A204.1 (cell line): ENCODE measurements around the gene GGT5.
"Not testable (repeated sequence)": the region's sequence is repeated elsewhere in the genome, so short reads cannot be mapped to it uniquely, and the experiment has no call there.

Experiments used
- FAIRE-seq: peaks from 2 replicates; lab custom pipeline; 2012; peaks lifted over from hg19 to GRCh38; lab: Jason Lieb, UNC

The GGT5 gene, protein sequence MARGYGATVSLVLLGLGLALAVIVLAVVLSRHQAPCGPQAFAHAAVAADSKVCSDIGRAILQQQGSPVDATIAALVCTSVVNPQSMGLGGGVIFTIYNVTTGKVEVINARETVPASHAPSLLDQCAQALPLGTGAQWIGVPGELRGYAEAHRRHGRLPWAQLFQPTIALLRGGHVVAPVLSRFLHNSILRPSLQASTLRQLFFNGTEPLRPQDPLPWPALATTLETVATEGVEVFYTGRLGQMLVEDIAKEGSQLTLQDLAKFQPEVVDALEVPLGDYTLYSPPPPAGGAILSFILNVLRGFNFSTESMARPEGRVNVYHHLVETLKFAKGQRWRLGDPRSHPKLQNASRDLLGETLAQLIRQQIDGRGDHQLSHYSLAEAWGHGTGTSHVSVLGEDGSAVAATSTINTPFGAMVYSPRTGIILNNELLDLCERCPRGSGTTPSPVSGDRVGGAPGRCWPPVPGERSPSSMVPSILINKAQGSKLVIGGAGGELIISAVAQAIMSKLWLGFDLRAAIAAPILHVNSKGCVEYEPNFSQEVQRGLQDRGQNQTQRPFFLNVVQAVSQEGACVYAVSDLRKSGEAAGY

DNA sequence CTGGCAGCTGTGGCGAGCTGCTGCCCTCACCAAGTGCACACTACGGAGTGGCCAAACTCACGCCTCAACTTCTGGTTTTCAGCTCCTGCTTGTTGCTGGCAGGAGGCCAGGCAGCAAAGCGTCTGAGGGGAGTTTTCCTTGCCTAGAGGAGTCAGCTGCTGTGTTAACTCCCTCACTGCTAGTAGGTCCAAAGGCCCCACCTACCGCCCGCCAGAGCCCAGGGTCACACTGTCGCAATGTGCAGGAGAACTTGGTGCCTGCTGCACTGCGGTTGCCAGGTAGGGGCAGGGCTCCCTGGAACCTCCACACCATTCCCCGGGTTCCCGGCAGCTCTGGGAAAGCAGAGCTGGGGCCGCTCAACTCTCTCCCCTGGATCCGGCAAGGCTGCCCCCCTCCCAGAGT is at the start of gene GGT5:
Gene GGT5, minus strand, starts transcription at position 53 of the 402 bp plus-strand sequence. CDS start 357 bp downstream, outside the sequence.
- FAIRE-seq = not testable (repeated sequence)

DNA sequence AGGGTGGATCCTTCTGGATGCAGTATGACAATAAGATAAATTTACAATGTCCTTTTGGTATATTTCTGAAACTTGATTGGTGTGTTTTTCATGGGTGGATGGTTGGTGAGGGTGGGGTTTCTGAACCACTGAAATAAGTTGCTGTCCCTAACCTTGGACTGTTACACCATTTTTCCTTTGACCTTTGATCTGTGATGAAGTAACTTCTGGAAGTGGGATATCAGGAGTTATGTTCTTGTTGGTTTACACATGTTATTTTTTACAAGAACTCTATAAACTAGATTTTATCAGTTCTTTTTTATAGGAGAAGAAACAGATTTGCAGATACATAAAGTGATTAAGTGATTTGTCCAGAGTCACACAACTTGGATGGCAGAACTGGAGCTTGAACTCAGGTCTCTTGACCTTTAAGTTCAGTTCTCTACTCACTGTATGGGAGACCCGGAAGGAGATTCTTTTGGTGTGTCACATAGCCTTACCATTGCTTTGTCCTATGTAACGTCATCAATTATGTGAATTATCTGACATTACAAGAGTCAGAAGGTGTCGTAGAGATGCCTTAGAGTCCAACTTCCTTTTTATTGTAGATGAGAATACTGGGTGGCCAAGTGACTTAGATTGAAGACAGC is 47.4 kb upstream of the GGT5 start:
- not testable (repeated sequence) for FAIRE-seq

- FAIRE-seq = no peak
Observed at GRCh38 chr22:24291515-24292201, 46.8 kb upstream of the GGT5 start.

- no peak for FAIRE-seq
Observed at GRCh38 chr22:24290459-24290858, 45.6 kb upstream of the GGT5 start.

GRCh38 chr22:24289741-24290163 is 44.9 kb upstream of the GGT5 start:
- no peak for FAIRE-seq

DNA sequence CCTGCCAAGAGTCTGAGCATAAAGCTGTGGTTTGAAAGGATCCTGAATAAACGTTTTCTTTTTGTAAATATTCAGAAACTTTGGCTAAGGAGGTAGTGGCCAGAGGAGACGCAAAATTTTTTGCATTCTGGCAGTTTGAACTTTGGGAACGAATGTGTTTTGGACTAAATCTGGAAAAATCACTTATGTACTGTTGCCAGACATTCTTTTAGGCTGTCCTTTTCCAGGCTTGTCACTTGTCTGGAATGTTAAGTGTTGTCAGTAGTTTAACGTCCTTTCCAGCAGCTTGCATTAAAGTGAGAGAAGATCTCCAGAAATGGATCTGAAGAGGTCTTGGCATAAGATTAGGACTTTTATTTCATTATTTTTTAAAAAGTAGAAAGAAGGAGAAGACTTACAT is 44.2 kb upstream of the GGT5 start:
- no peak for FAIRE-seq

- FAIRE-seq = not testable (repeated sequence)
Observed at GRCh38 chr22:24287801-24288200, 42.9 kb upstream of the GGT5 start.

DNA sequence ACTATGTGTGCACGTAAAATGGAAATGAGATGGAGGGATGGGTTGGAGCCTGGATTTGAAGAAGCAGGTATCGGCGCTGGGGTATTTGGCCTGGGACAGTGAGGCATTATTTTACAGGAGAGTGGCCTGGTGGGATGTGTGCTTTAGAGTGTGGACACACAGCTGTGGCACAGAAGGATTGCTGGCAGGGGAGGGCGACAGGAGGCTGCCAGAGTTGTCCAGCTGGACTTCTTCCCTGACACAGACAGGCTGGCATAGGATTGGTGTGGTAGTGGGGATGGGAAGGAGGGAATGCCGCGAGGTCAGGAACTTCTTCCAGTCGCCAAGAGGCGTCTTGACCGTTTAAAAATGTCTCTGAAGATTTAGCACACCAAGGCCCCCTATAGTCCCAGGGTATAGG is 42.3 kb upstream of the GGT5 start:
- not testable (repeated sequence) for FAIRE-seq

DNA sequence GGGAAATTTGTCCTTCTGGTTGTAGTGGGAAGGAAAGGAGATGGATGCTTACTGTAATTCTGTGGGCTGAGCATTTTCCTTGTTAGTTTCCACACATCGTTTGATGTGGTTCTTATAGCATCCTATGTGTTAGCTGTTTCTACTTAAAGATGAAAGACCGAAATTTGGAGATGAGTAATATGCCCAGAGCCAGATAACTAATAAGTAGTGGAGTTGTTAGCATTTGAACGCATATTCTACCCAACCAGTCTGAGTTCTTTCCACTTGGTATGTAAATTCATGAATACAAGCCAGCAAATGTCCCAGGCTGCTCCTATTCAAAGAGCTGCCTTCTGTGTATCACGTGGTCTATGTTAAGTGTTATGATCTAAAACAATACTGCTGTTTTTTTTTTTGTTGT is 40.4 kb upstream of the GGT5 start:
- FAIRE-seq = no peak

DNA sequence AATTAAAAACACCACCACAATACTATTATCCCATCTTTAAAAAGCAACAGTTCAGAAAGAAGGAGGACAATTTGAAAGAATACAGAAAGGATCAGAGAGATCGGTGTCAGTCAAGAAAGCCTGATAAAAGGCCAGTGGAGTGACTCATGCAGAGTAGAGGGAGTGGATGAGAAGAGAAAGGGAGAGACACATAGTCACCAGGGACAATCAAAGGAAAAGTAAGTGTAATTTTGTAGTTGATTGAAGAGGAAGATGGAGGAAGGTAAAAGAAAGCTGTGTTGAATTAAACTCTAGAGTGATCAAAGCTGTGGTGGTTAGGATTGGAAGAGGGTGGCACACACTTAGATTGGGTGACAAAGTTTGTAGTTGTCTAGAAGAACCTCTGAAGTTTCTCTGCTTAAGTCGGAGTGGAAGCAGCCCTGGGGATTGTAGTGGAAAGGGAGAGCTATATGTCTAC is 39.9 kb upstream of the GGT5 start:
- no peak for FAIRE-seq

- FAIRE-seq = no peak
Observed at GRCh38 chr22:24282401-24282800, 37.5 kb upstream of the GGT5 start.

- not testable (repeated sequence) for FAIRE-seq
Observed at GRCh38 chr22:24280363-24280762, 35.5 kb upstream of the GGT5 start.

DNA sequence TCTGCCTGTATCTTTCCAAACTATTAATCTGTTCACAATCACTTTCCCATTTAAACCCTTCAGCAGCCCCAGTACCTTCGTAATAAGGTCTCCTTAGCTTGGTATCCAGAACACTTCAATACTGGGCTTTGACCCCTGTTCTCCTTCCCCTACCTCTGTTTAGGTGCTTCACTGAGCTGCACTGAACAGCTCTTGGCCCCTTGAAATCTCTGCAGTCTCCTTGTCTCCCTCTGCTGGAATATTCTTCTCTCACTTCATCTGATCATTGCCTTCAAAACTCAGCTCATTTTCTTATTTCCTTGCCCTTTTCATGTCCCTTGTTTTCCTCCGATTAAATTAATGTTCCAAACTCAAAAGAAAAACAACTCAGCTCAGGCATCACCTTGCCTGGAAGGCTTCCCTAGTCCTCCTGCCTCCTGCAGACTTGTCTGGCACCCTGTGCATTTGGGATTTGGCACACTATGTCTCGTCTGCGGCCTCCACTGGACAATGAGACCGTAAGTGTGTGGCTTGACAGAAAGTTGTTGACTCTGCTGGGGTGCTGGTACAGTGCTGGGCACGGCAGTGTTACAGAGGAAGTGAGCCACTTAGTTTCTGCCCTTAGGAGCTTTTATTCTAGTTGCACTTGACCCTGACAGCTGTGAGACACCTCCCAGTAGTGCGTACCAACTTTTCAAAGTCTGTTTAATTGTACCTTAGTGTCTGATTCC is 30.0 kb upstream of the GGT5 start:
- not testable (repeated sequence) for FAIRE-seq

GRCh38 chr22:24273906-24274305 is 29.0 kb upstream of the GGT5 start:
- not testable (repeated sequence) for FAIRE-seq

DNA sequence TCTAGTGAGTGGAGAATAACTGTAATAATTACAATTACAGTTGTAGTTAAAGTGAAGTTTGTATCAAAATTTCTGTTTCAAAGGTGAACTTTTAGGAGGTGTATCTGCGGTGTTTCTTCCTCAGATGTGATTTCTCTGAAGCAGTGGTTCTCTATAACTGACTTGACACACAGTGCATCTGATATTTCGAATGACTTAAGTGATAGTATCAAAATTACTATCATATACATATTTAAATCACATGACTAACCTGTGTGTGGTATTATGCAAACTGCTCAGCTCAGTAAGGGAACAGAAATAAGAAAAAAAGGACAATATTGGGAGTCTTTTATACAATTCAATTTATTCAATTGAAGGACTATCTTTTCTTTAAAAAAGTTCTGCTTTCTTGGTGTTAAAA is 28.1 kb upstream of the GGT5 start:
- FAIRE-seq = not testable (repeated sequence)

DNA sequence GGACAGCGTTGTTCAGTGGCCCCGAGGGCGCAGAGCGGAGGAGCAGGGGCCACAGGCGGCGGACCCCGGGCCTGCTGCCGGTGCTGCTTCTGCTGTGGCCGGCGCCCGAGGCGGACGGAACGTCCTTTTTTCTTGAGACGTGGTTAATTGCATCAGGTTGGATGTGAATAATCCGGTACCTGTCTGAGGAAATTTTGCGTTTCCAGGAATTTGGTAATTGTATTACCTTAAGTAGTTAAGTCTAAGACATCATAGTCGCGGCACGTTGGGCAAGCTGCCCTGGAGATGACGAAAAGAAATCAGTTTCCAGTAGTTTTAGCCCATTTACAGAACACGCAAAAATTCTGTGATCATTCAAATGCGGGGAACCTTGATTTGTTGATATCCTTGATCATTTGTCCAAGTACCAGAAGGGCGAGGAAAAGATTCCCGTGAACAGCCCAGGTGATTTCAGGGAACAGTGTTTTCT is 26.5 kb upstream of the GGT5 start:
- FAIRE-seq = no peak

- FAIRE-seq = no peak
Observed at GRCh38 chr22:24270556-24271385, 25.9 kb upstream of the GGT5 start, which contains the start of gene SPECC1L. Gene SPECC1L (plus strand): TSS chr22:24270831. CDS start chr22:24302232, 31,401 bp downstream.

- not testable (repeated sequence) for FAIRE-seq
Observed at GRCh38 chr22:24266495-24266894, 21.6 kb upstream of the GGT5 start.

DNA sequence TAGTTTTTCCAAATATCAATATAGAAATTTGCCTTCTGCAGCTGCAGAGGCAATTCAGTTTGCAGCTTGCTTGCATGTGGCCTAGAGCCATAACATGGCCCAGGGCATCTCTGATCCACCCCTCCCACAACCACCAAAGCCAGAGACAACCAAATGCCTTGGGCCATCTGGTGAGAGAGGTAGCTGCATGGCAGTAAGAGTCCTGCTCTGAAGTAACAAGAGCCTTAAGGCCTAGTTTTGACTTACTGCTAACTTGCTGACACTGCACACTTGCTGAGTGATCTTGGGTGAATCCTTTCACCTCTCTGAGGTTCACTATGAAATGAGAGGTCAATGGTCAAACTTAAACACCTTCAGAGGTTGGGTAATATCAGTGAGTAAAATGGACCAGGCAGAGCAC is 20.9 kb upstream of the GGT5 start:
- FAIRE-seq = no peak

GRCh38 chr22:24264329-24264896 is 19.5 kb upstream of the GGT5 start:
- FAIRE-seq = not testable (repeated sequence)
